NCI-H2171 (cell line): Measurements from ENCODE around the gene PSMC5.
"Not testable (repeated sequence)": the region's sequence is repeated elsewhere in the genome, so short reads cannot be mapped to it uniquely, and the experiment has no call there.

Source experiments
- DNase-seq: peaks from one replicate; lab custom pipeline; 2025; lab: John Stamatoyannopoulos, UW

Gene PSMC5

DNA sequence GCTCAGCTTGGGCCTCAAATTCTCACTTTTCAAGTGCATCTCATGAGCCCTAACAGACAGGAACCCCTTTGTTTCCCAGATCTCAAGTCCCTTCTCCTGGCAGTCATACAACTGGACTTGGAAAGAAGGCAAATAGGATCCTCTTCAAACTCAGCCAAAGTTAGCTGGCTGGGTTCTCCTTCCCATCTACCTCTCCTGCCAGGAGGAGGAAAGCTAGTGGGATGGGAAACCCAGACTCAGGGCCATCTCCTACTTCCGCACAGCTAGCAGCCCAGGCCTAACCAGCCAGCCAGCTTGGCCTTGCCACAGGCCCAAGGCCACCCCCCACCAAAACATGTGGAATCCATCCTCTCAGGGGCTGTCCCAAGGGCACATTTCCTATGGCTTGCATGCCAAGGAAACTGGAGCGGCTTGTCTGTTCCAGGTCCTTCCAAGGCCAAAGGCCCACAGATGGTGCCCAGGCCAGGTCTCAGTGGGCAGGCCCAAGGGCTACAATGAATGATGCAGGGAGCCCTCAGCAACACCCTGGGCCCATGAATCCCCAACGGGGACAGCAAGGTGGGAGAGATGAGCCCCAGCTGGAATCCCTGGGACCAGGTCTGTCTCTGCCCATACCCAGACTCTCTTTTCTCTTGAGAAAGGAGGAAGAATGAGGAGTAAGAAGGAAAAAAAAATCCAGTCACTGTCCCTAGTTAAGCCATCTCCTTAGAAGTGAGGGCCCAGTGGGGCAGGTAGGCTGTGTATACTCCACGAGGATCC lies 13.5 kb downstream of the PSMC5 start:
- no peak for DNase-seq

DNA sequence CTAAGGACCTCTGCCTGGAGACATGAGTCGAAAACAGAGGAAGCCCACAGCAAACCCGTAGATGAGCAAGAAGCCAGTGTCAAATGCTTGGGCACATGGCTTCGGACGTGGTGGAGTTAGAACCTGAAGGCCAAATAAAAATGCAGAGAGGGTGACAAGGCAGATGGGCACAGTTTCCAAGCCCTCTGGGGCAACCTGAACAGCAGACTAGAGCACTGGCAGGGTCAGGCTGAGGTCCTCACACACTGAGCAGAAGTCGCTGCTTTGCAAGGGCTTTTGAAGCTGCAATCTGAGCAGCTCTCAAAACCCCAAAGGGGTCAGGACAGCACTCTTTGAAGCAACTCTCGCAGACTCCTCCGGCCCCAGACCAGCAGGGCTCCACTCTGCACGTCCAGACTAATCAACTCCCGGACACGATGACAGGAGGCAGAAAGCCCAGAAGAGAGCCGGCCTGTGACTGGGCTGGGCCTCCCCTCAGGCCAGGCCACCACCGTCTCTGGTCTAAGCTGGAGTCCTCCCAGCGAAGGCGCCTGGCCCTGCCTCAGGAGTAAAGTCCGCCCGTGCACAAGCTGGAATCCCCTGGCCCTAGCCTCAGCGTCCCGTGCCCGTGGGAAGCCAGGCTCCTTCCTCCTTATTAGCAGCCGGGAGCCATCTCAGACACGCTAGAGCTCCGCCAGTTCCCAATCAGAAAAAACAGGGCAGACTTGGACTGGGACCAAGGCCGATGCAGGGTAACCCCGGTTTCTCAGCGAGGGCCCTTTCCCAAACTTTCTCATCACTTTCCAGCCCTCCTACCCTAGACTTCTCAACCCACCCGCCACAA lies 14.3 kb downstream of the PSMC5 start:
- peak; percentile 30 for DNase-seq

DNA sequence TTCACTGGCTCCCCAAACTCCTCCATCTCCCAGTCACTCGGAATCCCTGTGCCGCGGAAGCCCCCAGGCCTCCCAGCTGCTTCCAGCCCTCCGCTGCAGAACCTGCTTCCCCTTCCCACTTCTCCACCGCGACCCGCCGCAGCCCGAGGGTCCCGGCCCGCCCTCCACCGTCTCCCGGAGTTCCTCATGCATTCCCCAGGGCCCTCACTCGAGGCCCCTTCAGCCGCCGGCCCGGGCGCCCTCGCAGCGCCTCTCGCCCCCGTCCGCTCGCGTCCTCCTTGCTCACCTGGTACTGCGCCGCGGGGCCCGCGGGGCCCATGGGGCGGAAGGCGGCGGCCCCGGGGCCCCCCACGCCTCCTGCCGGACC lies 14.9 kb downstream of the PSMC5 start:
- no peak for DNase-seq

DNA sequence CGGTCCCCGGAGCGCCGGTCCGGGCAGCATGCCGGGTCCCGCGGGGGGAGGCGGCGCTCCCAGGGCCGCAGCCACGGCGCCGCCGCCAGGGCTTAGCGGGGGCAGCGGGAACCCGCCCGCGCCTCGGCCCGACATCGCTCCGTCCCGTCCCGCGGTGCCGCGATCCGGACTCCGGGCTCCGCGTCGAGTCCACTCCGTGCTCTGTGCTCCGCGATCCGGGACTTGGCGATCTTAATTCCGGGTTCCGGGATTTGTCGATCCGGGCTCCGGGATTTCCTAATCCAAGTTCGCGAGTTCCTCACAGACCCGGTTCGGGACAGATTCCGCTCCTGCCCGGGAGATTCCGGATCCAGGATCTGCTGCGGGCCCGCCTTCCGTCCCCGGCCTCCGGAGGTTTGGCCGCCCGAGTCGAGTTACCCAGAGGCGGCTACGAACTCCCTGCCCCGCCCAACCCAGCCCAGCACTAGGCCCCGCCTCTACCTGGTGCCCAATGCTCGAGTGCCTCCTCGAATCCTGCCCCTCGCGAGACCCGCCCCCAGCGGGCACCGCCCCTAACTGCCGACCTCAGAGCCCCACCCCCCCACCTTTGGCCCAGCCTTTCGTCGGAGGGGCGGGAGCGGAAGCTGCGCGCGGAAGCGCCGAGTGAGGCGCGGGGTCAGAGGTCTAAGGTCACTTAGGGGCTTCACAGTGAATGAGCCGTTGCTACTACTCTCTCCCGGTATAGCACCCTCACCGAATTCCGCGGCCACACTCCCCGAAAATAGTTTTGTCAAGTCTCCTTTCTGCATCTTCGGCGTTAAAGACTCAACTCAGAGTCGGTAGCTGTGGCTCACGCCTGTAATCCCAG lies 15.5 kb downstream of the PSMC5 start, which contains the start of gene SMARCD2:
SMARCD2 (minus strand) TSS at position 146 of the 847 bp plus-strand sequence; CDS start at position 135, 11 bp downstream.
- peak; percentile 98 for DNase-seq

DNA sequence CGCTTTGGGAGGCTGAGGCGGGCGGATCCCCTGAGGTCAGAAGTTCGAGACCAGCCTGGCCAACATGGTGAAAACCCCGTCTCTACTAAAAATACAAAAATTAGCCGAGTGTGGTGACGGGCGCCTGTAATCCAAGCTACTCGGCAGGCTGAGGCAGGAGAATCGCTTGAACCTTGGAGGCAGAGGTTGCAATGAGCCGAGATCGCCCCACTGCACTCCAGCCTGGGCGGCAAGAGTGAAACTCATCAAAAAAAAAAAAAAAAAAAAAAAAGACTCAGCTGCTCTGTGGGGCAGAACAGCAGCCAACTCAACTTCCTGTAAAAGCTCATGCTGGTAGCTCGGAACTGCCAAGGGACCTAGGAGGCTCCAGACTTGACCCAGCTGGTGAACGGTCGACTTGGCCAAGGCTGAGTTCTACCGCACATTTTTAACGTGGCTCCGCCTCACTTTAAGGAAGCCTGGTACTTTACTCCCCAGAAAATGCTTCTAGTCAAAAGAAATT lies 16.2 kb downstream of the PSMC5 start:
- DNase-seq = not testable (repeated sequence)

DNA sequence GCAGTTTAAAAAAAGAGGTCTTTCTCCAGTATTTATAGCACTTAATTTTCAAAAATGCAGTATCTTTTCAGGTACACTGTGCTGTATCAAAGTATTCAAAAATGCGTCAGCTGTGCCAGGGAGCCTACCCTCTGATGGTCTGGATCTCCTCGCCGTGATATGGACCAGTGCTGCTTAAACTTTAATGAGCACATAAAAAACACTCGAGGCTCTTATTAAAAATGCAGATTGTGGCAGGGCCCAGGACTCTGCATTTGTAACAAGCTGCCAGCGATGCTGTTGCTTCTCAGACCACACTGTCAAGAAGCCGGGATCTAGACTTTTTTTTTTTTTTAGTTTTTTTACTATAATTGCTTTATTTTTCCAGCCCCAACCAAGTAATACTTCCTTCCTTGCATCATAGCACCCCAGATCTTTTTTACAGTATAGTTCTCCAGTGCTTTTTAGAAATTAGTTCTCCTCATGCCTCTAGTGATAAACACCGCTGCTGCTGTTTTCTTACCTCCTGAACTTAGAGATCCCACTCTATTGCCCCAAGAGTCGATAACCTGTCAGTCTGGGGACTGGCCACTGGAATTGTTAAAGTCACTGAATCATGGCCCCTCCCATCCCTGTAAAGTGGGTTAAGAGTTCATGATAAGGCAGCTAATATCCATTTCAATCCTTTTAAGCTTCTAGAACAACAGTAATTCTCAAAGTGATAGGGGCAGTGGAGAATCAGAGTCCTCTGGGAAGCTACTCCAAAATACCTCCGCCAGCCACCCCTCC lies 16.9 kb downstream of the PSMC5 start:
- no peak for DNase-seq

DNA sequence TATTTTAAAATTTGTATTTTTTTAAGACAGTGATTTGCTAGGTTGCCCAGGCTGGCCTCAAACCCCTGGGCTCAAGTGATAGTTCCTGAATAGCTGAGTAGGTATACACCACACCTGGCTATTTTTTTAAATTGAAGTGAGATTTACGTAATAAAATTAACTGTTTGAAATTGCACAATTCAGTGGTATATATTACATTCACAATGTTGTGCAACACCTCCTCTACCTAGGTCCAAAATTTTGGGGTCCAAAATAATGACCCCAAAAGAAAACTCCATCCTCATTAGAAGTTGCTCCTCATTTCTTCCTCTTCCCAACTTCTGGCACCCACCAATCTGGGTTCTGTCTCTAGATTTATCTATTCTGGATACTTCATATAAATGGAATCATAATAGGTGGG lies 18.3 kb downstream of the PSMC5 start:
- no peak for DNase-seq

DNA sequence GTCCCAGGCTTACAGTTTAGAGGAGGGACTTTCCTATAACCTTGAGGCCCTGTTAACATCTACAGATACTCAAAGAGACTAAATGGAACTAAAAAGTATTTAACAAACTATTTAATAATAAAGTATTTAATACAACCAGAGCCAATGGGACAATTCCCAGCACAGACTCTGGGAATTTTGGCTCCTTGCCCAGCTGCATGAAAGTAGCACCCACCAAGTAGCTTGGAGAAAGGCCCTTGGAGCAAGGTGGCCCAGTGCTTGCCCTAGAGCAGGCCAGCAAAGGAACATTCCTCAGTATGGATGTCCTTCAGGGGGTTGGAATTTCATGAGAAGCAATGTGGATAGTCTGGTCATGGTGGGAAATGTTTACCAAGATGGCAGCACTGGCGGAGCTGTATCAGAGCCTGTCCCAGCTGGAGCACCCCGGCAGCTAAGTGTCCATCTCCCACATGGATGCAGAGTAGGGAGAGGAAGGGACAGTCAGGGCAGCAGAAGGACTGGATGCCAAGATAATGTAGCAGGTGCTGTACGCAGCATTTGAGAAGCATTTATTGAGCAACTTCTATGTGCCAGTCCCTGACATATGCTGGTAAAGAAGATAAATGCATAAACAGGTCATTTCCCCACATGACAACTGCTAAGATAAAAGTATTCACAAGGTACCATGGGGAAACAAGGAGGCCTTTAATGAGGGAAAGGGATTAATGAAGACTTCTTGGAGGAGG lies 20.5 kb downstream of the PSMC5 start:
- DNase-seq = no peak

DNA sequence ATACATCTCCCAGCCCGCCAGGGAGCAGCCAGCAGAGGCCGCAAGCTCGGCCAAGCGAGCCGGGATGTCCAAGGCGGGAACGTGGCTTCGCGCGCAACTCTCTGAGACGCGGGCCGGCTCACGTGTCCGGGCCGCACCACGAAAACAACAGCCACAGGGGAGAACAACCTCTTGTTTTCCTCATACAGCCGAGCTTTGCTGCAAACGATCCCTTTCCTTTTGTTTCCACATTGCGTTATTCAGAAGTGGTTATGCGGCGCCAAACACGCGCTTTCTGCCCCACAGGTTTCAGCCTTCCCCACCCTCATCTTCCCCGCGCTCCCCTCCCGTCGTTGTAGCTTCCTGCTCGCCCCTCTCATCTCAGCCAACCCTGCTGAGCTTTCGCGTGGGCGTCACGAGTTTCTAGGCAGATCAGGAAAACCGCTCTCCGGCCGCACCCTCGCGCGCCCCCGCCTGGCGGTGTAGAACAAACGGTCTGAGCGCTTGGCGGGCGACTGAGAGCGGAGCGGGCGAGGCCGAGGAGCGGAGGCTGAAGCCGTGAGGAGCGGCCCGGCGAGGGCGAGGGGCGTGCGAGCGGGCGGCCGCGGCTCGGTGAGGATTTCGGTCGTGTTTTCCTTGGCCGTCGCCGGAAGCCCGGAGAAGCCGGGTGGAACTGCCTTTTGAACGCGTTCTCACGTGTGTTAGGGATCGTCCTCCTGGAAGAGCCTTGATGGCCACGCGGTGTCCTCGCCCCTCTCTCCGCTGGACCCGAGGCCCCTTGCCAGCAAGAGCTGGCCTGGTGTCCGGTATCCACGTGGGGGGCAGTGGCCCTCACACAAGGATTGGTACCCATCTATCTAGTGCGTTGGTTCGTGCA lies 21.8 kb downstream of the PSMC5 start:
- no peak for DNase-seq

DNA sequence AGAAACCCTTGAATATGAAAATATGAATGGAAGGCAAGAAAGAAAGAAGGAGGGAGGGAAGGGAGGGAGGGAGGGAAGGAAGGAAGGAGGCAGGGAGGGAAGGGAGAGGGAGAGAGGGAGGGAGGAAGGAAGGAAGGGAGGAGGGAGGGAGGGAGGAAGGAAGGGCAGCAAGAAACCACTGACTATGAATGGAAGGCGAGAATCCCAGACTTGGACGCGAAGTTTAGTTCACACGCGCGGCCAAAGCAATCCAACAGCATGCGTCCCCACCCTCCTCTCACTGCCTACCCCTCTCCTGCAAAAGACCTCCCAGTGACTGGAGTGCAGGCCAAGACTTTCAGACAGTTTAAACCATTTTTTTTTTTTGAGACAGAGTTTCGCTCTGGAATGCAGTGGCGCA lies 23.2 kb downstream of the PSMC5 start:
- DNase-seq = no peak

DNA sequence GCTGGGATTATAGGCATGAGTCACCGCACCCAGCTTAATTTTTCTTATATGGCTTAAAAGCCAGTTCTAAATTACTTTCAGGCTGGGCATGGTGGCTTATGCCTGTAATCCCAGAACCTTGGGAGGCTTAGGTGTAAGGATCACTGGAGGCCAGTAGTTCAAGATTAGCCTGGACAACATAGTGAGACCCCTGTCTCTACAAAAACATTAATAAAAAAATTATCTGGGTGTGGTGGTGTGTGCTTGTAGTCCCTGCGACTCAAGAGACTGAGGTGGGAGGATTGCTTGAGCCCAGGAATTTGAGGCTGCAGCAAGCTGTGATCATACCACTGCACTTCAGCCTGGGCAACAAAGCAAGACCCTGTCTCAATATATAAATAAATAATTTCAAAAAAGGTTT lies 26.0 kb downstream of the PSMC5 start:
- DNase-seq = no peak

DNA sequence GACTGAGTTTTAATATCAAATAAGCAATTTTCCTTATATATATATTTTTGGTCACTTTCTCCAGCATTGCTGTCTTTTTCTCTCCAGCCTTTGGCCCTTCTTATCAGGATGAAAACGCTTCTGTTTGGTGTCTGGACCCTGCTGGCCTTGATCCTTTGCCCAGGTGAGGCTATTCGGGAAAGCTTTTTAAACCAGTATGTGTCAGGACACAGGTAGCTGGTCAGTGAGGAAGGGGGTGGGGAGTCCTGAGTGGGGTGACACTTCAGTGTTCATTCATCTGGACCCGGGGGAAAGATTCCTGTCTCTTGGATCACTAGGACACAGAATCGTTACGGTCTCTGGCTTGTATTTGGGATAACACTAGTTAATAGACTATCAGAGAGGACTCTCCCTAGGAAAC lies 27.5 kb downstream of the PSMC5 start:
- DNase-seq = no peak

DNA sequence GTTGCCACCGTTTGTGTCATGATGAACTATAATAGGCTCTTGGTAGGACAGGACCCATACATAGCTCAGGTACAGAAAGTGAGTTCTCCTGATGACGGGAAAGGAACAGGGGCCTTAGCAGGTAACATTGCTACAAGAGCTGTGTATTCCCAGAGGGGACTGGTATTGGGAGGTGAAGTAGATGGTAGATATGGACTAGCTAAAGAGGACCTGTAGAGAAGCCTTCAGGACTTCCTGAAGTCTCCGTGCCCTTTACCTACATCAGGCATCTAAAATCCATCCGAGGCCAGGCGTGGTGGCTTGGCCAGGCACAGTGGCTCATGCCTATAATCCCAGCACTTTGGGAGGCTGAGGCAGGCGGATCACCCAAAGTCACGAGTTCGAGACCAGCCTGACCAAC lies 28.0 kb downstream of the PSMC5 start:
- DNase-seq = no peak

DNA sequence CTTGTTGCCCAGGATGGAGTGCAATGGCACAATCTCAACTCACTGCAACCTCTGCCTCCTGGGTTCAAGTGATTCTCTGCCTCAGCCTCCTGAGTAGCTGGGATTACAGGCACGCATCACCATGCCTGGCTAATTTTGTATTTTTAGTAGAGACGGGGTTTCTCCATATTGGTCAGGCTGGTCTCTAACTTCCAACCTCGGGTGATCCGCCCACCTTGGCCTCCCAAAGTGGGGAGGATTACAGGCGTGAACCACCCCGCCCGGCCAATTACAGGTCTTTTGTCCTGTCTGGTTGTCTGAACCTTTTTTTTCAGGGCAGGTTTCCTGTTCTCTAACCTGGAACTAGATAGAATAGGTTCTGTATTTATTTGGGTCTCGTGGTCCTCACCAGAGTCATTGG lies 29.2 kb downstream of the PSMC5 start:
- DNase-seq = not testable (repeated sequence)

DNA sequence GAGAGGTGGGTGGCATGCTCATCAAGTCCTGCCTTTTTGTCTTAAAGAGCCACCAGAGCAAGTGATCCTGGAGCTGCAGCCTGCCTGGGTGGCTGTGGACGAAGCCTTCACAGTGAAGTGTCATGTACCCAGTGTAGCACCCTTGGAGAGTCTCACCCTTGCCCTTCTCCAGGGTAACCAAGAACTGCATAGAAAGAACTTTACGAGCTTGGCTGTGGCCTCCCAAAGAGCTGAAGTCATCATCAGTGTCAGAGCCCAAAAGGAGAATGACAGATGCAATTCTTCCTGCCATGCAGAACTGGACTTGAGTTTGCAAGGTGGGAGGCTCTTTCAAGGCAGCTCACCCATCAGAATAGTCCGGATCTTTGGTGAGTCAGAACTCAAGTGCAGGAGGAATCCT lies 32.0 kb downstream of the PSMC5 start:
- no peak for DNase-seq

DNA sequence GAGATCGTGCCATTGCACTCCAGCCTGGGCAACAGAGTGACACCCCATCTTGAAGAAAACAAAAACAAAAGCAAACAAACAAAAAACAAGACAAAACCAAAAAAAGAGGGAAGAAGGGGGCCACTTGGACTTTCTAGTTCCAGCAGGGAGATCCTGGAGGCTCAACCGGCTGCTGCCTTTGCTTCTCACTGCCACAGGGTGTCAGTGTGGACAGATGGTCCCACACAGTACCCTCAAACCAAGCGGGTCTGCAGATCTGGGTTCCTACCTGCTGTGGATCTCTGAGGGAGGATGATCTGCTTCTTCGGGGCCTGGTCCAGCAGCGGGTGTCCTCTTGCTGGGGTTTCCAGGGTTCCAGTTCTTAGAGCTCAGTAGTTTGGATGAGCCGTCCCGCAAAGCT lies 39.4 kb downstream of the PSMC5 start:
- DNase-seq = not testable (repeated sequence)

DNA sequence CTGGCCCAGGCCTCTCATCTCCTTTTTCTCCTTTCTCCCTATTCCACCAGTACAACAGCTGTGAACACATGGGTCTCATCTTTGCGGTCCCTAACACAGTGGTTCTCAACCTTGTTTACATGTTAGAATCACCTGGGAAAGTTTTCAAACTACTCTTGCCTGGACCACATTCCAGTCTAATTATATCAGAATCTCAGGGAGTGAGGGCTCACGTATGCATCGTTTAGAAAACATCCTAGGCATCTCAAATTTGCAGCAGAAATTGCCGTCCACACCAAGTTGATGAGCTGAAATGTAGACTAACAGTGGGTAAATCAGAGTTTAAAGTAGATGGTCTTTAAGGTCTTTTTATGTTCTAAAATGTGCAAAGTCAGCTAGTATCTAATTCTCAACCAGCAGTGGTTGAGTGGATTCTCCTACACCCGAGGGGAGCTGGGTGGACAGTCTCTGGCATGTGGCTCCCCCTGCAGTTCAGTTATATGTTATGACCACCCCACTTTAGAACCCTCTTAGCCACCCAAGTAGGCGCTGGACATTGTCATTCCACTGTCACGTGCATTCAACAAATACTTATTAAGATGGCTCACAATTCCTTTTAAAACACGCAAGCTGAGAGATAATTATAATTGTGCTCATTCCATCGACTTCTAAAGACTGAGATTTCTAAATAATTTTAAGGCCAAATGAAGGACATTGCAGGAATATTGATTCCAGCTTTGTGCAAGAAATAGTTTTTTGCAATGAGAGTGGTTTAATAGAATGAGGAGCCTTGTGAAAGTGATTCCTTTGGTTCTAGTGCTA lies 42.5 kb downstream of the PSMC5 start:
- DNase-seq = not testable (repeated sequence)

DNA sequence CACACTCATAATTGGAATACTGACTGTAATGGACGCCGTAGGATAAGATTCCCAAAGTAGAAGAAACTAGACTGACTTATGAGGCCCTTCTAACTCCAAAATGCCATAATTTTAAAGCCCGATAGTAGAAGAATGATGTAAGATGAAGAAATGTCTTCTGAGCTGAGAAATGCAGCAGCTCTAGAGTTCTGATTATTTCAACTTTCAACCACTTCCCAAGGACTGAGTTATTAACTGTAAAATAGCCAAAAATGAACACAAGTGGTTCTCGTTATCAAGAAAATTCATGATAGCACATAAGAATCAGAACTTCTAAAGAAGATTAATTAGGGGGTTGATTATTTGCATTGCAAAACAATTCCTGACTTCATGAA lies 43.0 kb downstream of the PSMC5 start:
- DNase-seq = not testable (repeated sequence)
